Measurements from ENCODE around the gene XYLT1.

Gene XYLT1

DNA sequence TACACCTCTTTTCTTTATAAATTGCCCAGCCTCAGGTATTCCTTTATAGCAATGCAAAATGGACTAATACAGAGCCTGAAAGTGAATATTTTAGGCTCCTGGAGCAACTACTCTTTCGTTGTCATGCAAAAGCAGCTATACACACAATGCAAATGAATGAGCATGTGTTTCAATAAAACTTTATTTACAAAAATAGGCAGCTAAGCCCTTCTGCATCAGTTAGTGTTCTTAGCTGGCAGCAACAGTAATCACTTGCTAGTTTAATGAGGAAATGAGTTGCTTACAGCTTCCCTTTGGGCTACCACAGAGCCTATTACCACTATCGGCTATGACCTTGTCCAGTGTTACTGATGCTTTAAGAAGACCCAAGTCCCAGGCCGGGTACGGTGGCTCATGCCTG lies 402.9 kb downstream of the XYLT1 start:
- H3K36me3 ChIP-seq: no peaks in the 10 kb centered on the region
- TF ChIP-seq, protein P1, sequence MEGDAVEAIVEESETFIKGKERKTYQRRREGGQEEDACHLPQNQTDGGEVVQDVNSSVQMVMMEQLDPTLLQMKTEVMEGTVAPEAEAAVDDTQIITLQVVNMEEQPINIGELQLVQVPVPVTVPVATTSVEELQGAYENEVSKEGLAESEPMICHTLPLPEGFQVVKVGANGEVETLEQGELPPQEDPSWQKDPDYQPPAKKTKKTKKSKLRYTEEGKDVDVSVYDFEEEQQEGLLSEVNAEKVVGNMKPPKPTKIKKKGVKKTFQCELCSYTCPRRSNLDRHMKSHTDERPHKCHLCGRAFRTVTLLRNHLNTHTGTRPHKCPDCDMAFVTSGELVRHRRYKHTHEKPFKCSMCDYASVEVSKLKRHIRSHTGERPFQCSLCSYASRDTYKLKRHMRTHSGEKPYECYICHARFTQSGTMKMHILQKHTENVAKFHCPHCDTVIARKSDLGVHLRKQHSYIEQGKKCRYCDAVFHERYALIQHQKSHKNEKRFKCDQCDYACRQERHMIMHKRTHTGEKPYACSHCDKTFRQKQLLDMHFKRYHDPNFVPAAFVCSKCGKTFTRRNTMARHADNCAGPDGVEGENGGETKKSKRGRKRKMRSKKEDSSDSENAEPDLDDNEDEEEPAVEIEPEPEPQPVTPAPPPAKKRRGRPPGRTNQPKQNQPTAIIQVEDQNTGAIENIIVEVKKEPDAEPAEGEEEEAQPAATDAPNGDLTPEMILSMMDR (IDR thresholded peaks at IDR 0.05; ENCODE audit: low read depth, low read length): no peak

GRCh38 chr16:17063201-17064139 lies 407.3 kb downstream of the XYLT1 start:
- H3K27ac ChIP-seq: no peak overlapping the region
- no peaks in the 10 kb centered on the region for H3K27me3 ChIP-seq (ENCODE audit: insufficient read depth, low read depth, severe bottlenecking)
- no peaks in the 10 kb centered on the region for H3K9me3 ChIP-seq (ENCODE audit: severe bottlenecking)
- DNase-seq: no peak
- H3K36me3 ChIP-seq: no peaks in the 10 kb centered on the region
- TF ChIP-seq, protein P1 (IDR thresholded peaks at IDR 0.05; ENCODE audit: low read depth, low read length): no peak
- H3K4me3 ChIP-seq (ENCODE audit: low read depth, low read length): no peak overlapping the region

More for the DNA sequence above, 402.9 kb downstream of the XYLT1 start:
- Histone ChIP-seq H3K27ac (no peak overlapping the region), H3K9me3 (ENCODE audit: severe bottlenecking) (no peaks in the 10 kb centered on the region), H3K27me3 (ENCODE audit: insufficient read depth, low read depth, severe bottlenecking) (no peaks in the 10 kb centered on the region), H3K4me3 (ENCODE audit: low read depth, low read length) (no peak overlapping the region)
- no peak for DNase-seq

- Histone ChIP-seq H3K36me3 (no peaks in the 10 kb centered on the region), H3K27ac (no peak overlapping the region), H3K4me3 (ENCODE audit: low read depth, low read length) (no peak overlapping the region), H3K27me3 (ENCODE audit: insufficient read depth, low read depth, severe bottlenecking) (no peaks in the 10 kb centered on the region), H3K9me3 (ENCODE audit: severe bottlenecking) (no peaks in the 10 kb centered on the region)
- TF ChIP-seq, protein P1 (IDR thresholded peaks at IDR 0.05; ENCODE audit: low read depth, low read length): no peak
- DNase-seq: no peak
Measured at GRCh38 chr16:17062676-17063075, 408.1 kb downstream of the XYLT1 start.

DNA sequence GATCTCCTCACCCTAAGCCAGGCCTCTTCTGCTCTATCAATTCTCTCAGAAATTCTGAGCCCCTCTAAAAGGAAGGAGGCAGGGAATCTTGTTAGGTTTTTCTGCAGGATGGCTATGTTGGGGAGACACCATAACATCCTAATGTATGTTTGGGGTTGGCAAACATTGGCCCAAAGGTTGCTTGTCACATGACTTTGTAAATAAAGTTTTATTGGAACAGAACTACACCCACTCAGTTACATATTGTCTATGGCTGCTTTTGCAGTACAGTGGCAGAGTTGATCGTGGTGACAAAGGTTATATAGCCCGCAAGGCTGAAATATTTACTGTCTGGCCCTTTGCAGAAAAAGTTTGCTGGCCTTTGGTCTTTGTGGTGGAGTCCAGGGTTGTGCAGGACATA lies 409.4 kb downstream of the XYLT1 start:
- TF ChIP-seq, protein P1 (IDR thresholded peaks at IDR 0.05; ENCODE audit: low read depth, low read length): no peak
- H3K9me3 ChIP-seq (ENCODE audit: severe bottlenecking): no peaks in the 10 kb centered on the region
- H3K4me3 ChIP-seq (ENCODE audit: low read depth, low read length): no peak overlapping the region
- H3K36me3 ChIP-seq: no peaks in the 10 kb centered on the region
- DNase-seq: no peak
- H3K27ac ChIP-seq: no peak overlapping the region
- no peaks in the 10 kb centered on the region for H3K27me3 ChIP-seq (ENCODE audit: insufficient read depth, low read depth, severe bottlenecking)

DNA sequence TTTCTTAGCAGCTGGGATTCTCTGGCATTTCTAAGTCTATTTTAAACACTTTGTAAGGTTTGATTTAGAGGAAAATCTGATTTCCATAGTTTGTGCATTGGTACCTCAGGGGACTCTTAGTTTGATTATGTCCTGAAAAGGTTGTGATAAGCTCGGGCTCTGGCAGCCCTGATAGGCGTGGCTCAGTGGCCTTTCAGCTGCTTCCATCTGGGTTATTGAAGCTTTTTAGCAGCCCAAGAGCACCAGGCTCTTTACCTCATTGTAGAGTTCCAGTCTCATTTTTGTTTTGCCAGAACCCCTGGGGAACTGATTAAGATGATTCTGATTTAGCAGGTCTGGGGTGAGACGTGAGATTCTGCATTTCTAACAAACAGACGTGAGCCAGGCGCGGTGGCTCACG lies 412.3 kb downstream of the XYLT1 start:
- DNase-seq: no peak
- H3K36me3 ChIP-seq: no peaks in the 10 kb centered on the region
- TF ChIP-seq, protein P1 (IDR thresholded peaks at IDR 0.05; ENCODE audit: low read depth, low read length): no peak
- H3K4me3 ChIP-seq (ENCODE audit: low read depth, low read length): no peak overlapping the region
- no peaks in the 10 kb centered on the region for H3K27me3 ChIP-seq (ENCODE audit: insufficient read depth, low read depth, severe bottlenecking)
- H3K27ac ChIP-seq: no peak overlapping the region
- H3K9me3 ChIP-seq (ENCODE audit: severe bottlenecking): no peaks in the 10 kb centered on the region

Measured in WERI-Rb-1 (cell line).